AG04450 (cell line): ENCODE measurements around the gene TRDMT1. TPM values are rescaled to one million over a fixed set of nuclear protein-coding genes. Genes with fewer than 3 reads are reported as not detected.

ENCODE experiments used
- CTCF ChIA-PET: fragments of 300-600, 350-600 bp; formaldehyde crosslinking; extraction: SDS; loops from one replicate; lab custom pipeline; 2022; ENCODE audit warnings: antibody characterized with exemption, inconsistent platforms; lab: Charles Lee
- POLR2A ChIA-PET: fragments of 350-600 bp; formaldehyde crosslinking; extraction: SDS; loops from one replicate; lab custom pipeline; 2021; ENCODE audit warnings: antibody characterized with exemption, inconsistent platforms; lab: Yijun Ruan, JAX
- DNase-seq: peaks from one replicate; pipeline ENCODE4 v3.0.0-alpha.2; 2011; ENCODE audit warnings: low read depth, low spot score
- H3K27ac ChIP-seq: one replicate; pipeline ENCODE4 v1.5.1; 2012; ENCODE audit warnings: low read depth, low read length, control low read depth
- H3K27me3 ChIP-seq: one replicate; pipeline ENCODE4 v1.6.0; 2012; ENCODE audit warnings: low read length; ENCODE audit not compliant: control insufficient read depth, insufficient read depth
- H3K4me3 ChIP-seq: 2 replicates; pipeline ENCODE4 v1.5.1; 2011; ENCODE audit warnings: mild to moderate bottlenecking, low read depth, low read length, control low read depth
- H3K9me3 ChIP-seq: 2 replicates; pipeline ENCODE4 v1.5.1; 2012; ENCODE audit warnings: low read length; ENCODE audit not compliant: control insufficient read depth, insufficient read depth
- CTCF ChIP-seq: IDR thresholded peaks from 2 replicates; pipeline ENCODE4 v1.5.1; 2011; ENCODE audit warnings: low read depth, low read length, control low read depth, inconsistent platforms
- polyA plus RNA-seq: library from polyadenylated mRNA; depleted of rRNA; stranded (reverse); fragments of >200 nt; gene quantifications from 2 replicates; pipeline ENCODE4 v1.2.3, GENCODE V29; 2011

Gene TRDMT1
- polyA plus RNA-seq, 1 experiment = 7.1 TPM

GRCh38 chr10:17239345-17240085 is 38.0 kb upstream of the TRDMT1 start:
- Histone ChIP-seq H3K27ac (no peak overlapping the region), H3K27me3 (no peaks in the 10 kb centered on the region), H3K4me3 (no peak overlapping the region), H3K9me3 (peaks cover 3% of the 10 kb centered on the region; the same call in 1 of the 2 replicates)
- CTCF ChIA-PET = no interaction called here
- DNase-seq = no peak
- POLR2A ChIA-PET = interaction anchor here (1.3 kb wide), 1 partner anchor 10 kb away, joined by 4 read pairs; no protein-coding TSS in a partner anchor
- no peak for TF ChIP-seq CTCF

- Histone ChIP-seq H3K27ac (peak overlapping the region; percentile 73), H3K27me3 (no peaks in the 10 kb centered on the region), H3K9me3 (peaks cover 3% of the 10 kb centered on the region; the same call in 1 of the 2 replicates), H3K4me3 (no peak overlapping the region)
- ChIA-PET CTCF (interaction anchor here (0.6 kb wide), 1 partner anchor 462 kb away, joined by 3 read pairs; no protein-coding TSS in a partner anchor), POLR2A (interaction anchor here (1.1 to 1.3 kb wide), 3 partner anchors 9 to 37 kb away, joined by 3 to 4 read pairs (median 4); partner anchors contain the start of gene TRDMT1)
- no peak for TF ChIP-seq CTCF
- no peak for DNase-seq
Measured at GRCh38 chr10:17238445-17239291, 37.2 kb upstream of the TRDMT1 start.

- no peak for DNase-seq
- Histone ChIP-seq H3K27me3 (no peaks in the 10 kb centered on the region), H3K9me3 (peaks cover 3% of the 10 kb centered on the region; the same call in 1 of the 2 replicates), H3K27ac (no peak overlapping the region), H3K4me3 (no peak overlapping the region)
- TF ChIP-seq CTCF = no peak
- CTCF ChIA-PET = no interaction called here
- POLR2A ChIA-PET = interaction anchor here (1.1 to 1.3 kb wide), 3 partner anchors 8 to 37 kb away, joined by 3 to 4 read pairs (median 4); partner anchors contain the start of gene TRDMT1
Measured at GRCh38 chr10:17237915-17238444, 36.5 kb upstream of the TRDMT1 start.

- ChIA-PET POLR2A (interaction anchor here (0.6 to 0.7 kb wide), 2 partner anchors 11 to 256 kb away, joined by 3 to 4 read pairs; no protein-coding TSS in a partner anchor), CTCF (interaction anchor here (0.7 to 1.1 kb wide), 2 partner anchors 387 to 394 kb away, joined by 3 read pairs; no protein-coding TSS in a partner anchor)
- H3K4me3 ChIP-seq = no peak overlapping the region
- no peak overlapping the region for H3K27ac ChIP-seq
- no peak for TF ChIP-seq CTCF
- H3K27me3 ChIP-seq = no peaks in the 10 kb centered on the region
- DNase-seq = no peak
- peaks cover 3% of the 10 kb centered on the region; the same call in 1 of the 2 replicates for H3K9me3 ChIP-seq
Measured at GRCh38 chr10:17237149-17237527, 35.7 kb upstream of the TRDMT1 start.
